Nucleus accumbens (tissue), 56 donors: ENCODE results near the gene PEX3.
"Not testable (repeated sequence)": the region's sequence is repeated elsewhere in the genome, so short reads cannot be mapped to it uniquely, and the experiment has no call there.

Experiments
- DNase-seq, 56 donors: peaks; one replicate each; lab custom pipeline; 2025; lab: John Stamatoyannopoulos, UW

The PEX3 gene

DNA sequence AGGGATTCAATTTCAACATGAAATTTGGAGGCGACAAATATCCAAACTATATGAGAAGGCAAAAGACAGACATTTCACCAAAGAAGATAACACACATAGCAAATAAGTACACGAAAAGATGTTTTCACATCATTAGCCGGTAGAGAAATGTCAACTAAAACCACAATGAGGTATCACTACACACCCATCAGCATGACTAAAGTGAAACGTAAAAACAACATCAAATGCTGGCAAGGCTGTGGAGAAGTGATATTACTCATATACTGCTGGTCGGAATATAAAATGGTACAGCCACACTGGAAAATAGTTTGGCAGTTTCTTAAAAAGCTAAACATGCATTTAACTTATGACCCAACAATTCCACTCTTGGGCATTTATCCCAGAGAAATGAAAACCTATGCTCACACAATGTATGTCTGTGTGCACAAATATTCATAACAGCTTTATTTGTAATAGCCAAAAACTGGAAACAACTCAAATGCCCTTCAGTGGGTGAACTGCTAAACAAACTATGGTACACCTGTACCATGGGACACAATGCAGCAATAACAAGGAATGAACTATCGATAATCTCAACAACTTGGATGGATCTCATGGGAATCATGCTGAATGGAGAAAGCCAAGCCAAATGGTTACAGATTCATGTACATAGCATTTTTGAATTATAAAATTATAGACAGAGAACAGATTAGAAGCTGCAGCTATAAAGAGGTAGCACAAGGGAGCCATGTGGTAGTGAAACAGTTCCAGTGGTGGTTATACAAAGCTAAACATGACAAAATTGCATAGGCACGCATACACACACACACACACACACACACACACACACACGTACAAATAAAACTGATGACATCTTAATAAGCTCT, 8.7 kb upstream of the PEX3 start:
- no peak for DNase-seq

- DNase-seq: no peak
Measured at GRCh38 chr6:143443096-143443495, 7.5 kb upstream of the PEX3 start.

GRCh38 chr6:143447865-143448264, 2.7 kb upstream of the PEX3 start:
- not testable (repeated sequence) for DNase-seq

DNA sequence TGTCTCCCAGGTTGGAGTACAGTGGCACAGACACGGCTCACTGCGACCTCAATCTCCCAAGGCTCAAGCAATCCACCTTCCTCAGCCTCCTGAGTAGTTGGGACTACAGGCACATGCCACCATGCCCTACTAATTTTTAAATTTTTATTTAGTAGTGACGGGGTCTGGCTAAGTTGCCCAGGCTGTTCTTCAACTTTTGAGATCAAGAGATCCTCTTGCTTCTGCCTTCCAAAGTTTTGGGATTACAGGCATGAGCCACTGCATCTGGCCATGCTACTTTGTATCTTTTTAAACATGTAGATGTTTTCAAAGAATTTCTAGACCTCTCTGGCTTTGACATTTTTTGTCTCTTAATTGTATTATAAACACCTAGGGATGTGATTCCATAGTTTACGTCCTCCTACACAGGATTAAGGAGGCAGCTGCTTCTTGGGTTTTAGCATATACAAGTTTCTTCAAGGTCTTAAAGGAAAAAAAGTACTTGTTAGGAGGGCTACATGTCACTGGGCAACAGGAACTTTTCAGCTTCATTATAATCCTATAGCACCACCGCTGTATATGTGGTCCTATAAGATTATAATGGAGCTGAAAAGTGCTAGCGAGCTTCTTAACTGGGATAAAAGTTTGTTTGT, 1.4 kb upstream of the PEX3 start:
- no peak for DNase-seq

- DNase-seq: peak in 6 of 56 donors; percentile 16 to 39 (median 24)
Measured at GRCh38 chr6:143449714-143450452, 722 bp upstream of the PEX3 start.

- DNase-seq: no peak
Measured at GRCh38 chr6:143451531-143451930, 926 bp downstream of the PEX3 start.

DNA sequence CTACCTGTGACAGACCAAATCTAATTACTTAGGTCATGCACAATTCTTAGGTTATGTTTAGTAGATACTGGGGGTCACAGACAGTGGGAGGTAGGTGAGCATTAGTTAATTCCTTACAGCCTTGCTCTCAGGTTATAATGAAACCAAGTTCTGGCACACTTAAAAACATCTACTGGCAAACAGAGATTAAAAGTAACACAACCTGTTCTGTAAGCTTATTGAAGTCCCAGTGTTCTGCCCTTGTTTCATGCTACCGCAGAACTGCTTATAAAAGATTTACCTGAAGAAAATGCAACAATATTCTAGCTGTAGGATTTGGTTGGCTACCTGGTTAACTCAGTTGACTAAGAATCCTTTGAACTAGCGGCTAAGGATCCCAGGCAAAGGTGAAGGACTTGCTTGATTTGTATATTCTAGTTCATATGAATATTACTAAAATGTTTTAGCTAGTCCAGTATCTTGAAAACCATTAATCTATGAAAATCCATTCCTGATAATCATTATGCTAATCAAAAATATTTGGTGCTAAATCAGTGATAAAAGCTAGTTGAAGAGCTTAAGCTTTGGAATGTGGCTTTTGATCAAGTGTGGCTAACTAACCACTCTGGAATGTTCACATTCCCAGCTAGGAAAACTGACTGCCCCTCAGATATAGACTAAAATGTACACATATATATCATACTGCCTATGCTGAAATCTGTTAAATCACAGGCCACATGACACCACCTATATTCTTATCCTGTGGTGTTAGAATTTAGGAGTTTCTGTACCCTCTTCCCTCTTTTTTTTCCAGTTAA, 7.2 kb downstream of the PEX3 start:
- DNase-seq: no peak

- no peak for DNase-seq
Measured at GRCh38 chr6:143465546-143465945, 14.9 kb downstream of the PEX3 start.

DNA sequence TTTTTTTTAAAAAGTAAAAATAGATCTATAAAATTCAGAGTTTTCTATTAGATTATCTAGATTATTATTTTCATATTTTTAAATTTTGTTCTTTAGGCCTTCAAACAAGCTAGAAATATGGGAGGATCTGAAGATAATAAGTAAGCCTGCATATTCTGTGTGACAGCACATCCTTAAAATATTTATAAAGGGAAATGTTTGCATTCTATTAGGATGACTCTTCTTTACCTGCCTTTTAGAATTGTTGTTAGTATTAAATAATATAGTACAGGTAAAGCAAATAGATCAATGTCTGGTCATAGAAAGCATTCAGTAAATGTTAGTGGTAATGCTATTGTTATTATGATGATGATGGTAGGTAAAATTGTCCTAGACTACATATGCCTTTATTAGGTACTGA, 17.4 kb downstream of the PEX3 start:
- DNase-seq: no peak

DNA sequence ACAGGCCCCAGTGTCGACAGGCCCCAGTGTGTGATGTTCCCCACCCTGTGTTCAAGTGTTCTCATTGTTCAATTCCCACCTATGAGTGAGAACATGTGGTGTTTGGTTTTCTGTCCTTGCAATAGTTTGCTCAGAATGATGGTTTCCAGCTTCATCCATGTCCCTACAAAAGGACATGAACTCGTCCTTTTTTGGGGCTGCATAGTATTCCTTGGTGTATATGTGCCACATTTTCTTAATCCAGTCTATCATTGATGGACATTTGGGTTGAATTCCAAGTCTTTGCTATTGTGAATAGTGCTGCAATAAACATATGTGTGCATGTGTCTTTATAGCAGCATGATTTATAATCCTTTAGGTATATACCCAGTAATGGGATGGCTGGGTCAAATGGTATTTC, 18.2 kb downstream of the PEX3 start:
- not testable (repeated sequence) for DNase-seq

- DNase-seq: no peak
Measured at GRCh38 chr6:143471822-143472221, 21.2 kb downstream of the PEX3 start.

DNA sequence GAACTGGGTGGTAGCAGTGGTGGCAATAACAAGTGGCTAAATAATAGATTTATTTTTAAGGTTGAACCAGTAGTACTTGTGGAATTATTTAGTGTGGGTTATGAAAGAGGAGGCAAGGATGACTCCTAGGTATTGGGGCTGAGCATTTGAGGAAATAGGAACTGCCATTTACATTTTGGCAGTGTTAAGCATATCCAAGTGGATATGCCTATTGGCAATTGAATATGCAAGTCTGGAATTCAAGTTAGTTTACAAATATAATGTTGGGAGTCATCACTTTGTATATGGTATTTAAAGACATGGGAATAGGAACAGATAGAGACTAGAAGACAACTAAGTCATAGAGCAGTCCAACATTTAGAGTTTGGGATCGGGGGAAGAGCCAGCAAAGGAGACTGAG, 25.9 kb downstream of the PEX3 start:
- no peak for DNase-seq

- no peak for DNase-seq
Measured at GRCh38 chr6:143478479-143479062, 28.0 kb downstream of the PEX3 start.

DNA sequence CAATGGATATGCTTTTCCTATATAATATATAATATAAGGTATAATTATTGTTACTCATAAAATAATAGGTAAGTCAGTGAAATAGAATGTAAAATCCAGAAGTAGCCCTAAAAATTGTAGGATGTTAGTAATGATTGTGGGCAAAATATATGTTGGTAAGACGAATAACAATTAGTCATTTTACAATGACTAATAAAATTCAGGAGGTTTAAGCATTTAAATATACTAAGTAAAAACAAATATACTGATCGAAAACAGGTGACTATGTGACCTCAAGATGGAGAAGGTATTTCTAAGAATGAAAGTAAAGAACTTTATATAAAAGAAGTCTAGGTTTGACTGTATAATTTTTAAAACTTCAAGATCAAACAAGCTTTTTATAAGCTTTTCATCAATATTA, 32.0 kb downstream of the PEX3 start:
- no peak for DNase-seq

GRCh38 chr6:143485967-143486366, 35.4 kb downstream of the PEX3 start:
- no peak for DNase-seq

DNA sequence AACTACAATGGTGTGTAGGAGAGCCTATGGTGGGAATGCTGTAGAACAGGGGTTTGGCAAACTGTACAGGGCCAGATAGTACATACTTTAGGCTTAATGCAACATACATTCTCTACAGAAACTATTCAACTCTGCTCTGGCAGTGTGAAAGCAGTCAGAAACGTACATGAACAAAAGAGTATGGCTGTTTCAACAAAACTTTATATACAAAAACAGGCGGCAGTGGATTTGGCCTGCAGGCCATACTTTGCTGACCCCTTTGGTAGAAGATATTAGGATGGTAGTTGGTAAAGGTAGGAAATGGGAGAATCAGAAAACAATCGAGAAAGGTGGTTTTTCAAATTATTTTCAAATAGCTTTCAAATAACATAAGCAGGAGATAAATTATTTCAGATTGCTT, 36.1 kb downstream of the PEX3 start:
- no peak for DNase-seq

DNA sequence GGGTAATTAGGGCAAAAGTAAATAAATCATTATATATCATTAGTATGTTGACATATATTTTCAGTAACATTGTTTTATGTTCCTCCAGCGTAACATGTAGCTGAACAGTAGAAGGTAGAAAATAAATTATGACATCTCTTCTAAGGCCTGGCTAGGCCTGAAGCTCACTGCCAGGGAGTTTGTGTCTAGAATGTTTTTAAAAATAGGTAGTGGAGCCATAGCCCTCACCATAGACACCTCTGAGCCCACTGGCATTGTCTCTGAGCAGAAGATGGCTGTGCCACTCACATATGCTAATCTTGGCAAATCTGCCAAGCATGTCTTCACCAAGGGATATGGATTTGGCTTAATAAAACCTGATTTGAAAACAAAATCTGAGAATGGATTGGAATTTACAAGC, 39.6 kb downstream of the PEX3 start:
- DNase-seq: no peak

GRCh38 chr6:143490775-143491174, 40.2 kb downstream of the PEX3 start:
- DNase-seq: no peak

GRCh38 chr6:143496974-143497373, 46.4 kb downstream of the PEX3 start:
- no peak for DNase-seq

DNA sequence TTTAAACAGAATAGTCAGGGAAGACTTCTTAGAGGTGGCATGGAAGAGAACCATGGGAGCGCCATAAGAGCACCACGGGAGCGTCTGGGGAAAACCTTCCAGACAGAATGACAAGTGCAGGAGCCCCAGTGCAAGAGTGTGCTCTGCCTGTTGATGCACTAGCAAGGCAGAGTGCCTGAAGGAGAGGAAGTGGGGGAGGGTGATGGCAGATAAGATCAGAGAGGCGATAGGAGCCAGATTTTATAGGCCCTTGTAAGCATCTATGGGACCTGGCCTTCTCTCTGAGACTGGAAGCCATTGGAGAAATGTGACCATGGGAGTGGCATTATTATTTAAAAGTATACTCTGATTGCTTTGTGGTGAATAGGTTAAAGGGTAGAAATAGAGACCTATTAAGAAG, 47.8 kb downstream of the PEX3 start:
- no peak for DNase-seq
